ENCODE measurements around the gene CNPY4.

The CNPY4 gene

GRCh38 chr7:100169147-100169850, 49.9 kb downstream of the CNPY4 start:
- Mint-ChIP-seq H3K4me1 (peaks cover 33% of the 10 kb centered on the region), H3K27me3 (peaks cover 30% of the 10 kb centered on the region), H3K27ac (no peak overlapping the region), H3K9me3 (no peaks in the 10 kb centered on the region), H3K36me3 (peaks cover 4% of the 10 kb centered on the region), H3K4me3 (no peak overlapping the region)
- DNase-seq (ENCODE audit: low spot score in 2 of 2): no peak
- no peak for ATAC-seq (ENCODE audit: low read depth)

- Mint-ChIP-seq H3K9me3 (no peaks in the 10 kb centered on the region), H3K4me1 (peaks cover 33% of the 10 kb centered on the region), H3K4me3 (peak overlapping the region; percentile 80), H3K27ac (peak overlapping the region; percentile 23), H3K27me3 (peaks cover 30% of the 10 kb centered on the region), H3K36me3 (peaks cover 4% of the 10 kb centered on the region)
- DNase-seq (ENCODE audit: low spot score in 2 of 2) (no peak), ATAC-seq (ENCODE audit: low read depth) (no peak)
Observed at GRCh38 chr7:100170101-100170897, 50.9 kb downstream of the CNPY4 start.

GRCh38 chr7:100171087-100171681, 51.8 kb downstream of the CNPY4 start:
- ATAC-seq (ENCODE audit: low read depth) (peak; percentile 40), DNase-seq (ENCODE audit: low spot score in 2 of 2) (no peak)
- Mint-ChIP-seq H3K4me3 (peak overlapping the region; percentile 80), H3K36me3 (peaks cover 4% of the 10 kb centered on the region), H3K27me3 (peaks cover 28% of the 10 kb centered on the region), H3K27ac (no peak overlapping the region), H3K9me3 (no peaks in the 10 kb centered on the region), H3K4me1 (peaks cover 36% of the 10 kb centered on the region)

- H3K36me3 Mint-ChIP-seq: peaks cover 4% of the 10 kb centered on the region
- H3K27ac Mint-ChIP-seq: no peak overlapping the region
- DNase-seq (ENCODE audit: low spot score in 2 of 2): no peak
- H3K4me1 Mint-ChIP-seq: peaks cover 37% of the 10 kb centered on the region
- H3K27me3 Mint-ChIP-seq: peaks cover 24% of the 10 kb centered on the region
- H3K9me3 Mint-ChIP-seq: no peaks in the 10 kb centered on the region
- peak overlapping the region; percentile 74 for H3K4me3 Mint-ChIP-seq
- ATAC-seq (ENCODE audit: low read depth): peak; percentile 31
Observed at GRCh38 chr7:100171840-100172239, 52.4 kb downstream of the CNPY4 start.

GRCh38 chr7:100173806-100174495, 54.5 kb downstream of the CNPY4 start:
- ATAC-seq (ENCODE audit: low read depth): no peak
- Mint-ChIP-seq H3K36me3 (peaks cover 4% of the 10 kb centered on the region), H3K4me1 (peaks cover 23% of the 10 kb centered on the region), H3K27me3 (peaks cover 10% of the 10 kb centered on the region), H3K9me3 (no peaks in the 10 kb centered on the region), H3K4me3 (no peak overlapping the region), H3K27ac (no peak overlapping the region)
- DNase-seq (ENCODE audit: low spot score in 2 of 2): no peak

- no peak for ATAC-seq (ENCODE audit: low read depth)
- Mint-ChIP-seq H3K9me3 (no peaks in the 10 kb centered on the region), H3K27me3 (peaks cover 10% of the 10 kb centered on the region), H3K36me3 (peaks cover 4% of the 10 kb centered on the region), H3K4me3 (no peak overlapping the region), H3K4me1 (peaks cover 23% of the 10 kb centered on the region), H3K27ac (no peak overlapping the region)
- no peak for DNase-seq (ENCODE audit: low spot score in 2 of 2)
Observed at GRCh38 chr7:100174582-100174981, 55.1 kb downstream of the CNPY4 start.

Measured in memory B cell (primary cell).